BLaER1 (cell line): ENCODE data around the gene C19orf73.

Experiments used
- H3K27ac ChIP-seq: shearing (Covaris generic); formaldehyde crosslinking; 2 replicates; pipeline ENCODE4 v1.8.1; 2022
- H3K27me3 ChIP-seq: shearing (Covaris generic); formaldehyde crosslinking; 2 replicates; pipeline ENCODE4 v1.8.1; 2022
- H3K36me3 ChIP-seq: shearing (Covaris generic); formaldehyde crosslinking; 2 replicates; pipeline ENCODE4 v1.8.1; 2022
- H3K4me1 ChIP-seq: shearing (Covaris generic); formaldehyde crosslinking; 2 replicates; pipeline ENCODE4 v1.8.1; 2022
- H3K4me2 ChIP-seq: shearing (Covaris generic); formaldehyde crosslinking; 2 replicates; pipeline ENCODE4 v1.8.1; 2022
- H3K4me3 ChIP-seq: shearing (Covaris generic); formaldehyde crosslinking; 2 replicates; pipeline ENCODE4 v1.8.1; 2022
- H3K9ac ChIP-seq: shearing (Covaris generic); formaldehyde crosslinking; 2 replicates; pipeline ENCODE4 v1.8.1; 2022
- H3K9me3 ChIP-seq: shearing (Covaris generic); formaldehyde crosslinking; 2 replicates; pipeline ENCODE4 v1.8.1; 2022
- H4K20me1 ChIP-seq: shearing (Covaris generic); formaldehyde crosslinking; 2 replicates; pipeline ENCODE4 v1.8.1; 2022
- Cebpa-rat ChIP-seq: shearing (Covaris generic); IDR thresholded peaks from 2 replicates; pipeline ENCODE4 v1.8.1; 2022

Gene C19orf73

GRCh38 chr19:49073514-49074378 is 45.2 kb downstream of the C19orf73 start:
- peaks cover 9% of the 10 kb centered on the region; the same call in 1 of the 2 replicates for H3K27me3 ChIP-seq
- no peak overlapping the region for H3K9ac ChIP-seq
- peaks cover 6% of the 10 kb centered on the region; the same call in 1 of the 2 replicates for H3K4me1 ChIP-seq
- no peak overlapping the region for H3K27ac ChIP-seq
- peak overlapping the region; percentile 17; the same call in 1 of the 2 replicates for H3K4me2 ChIP-seq
- no peaks in the 10 kb centered on the region for H4K20me1 ChIP-seq
- H3K4me3 ChIP-seq = no peak overlapping the region
- TF ChIP-seq Cebpa-rat = no peak
- no peaks in the 10 kb centered on the region for H3K36me3 ChIP-seq
- no peaks in the 10 kb centered on the region; the same call in 1 of the 2 replicates for H3K9me3 ChIP-seq

GRCh38 chr19:49071860-49072547 is 46.9 kb downstream of the C19orf73 start:
- Histone ChIP-seq H3K4me3 (no peak overlapping the region), H3K4me2 (no peak overlapping the region), H3K9me3 (no peaks in the 10 kb centered on the region; the same call in 1 of the 2 replicates), H4K20me1 (no peaks in the 10 kb centered on the region), H3K27me3 (peaks cover 24% of the 10 kb centered on the region), H3K36me3 (no peaks in the 10 kb centered on the region), H3K4me1 (peaks cover 10% of the 10 kb centered on the region; the same call in 1 of the 2 replicates), H3K9ac (no peak overlapping the region), H3K27ac (no peak overlapping the region)
- TF ChIP-seq Cebpa-rat = no peak

DNA sequence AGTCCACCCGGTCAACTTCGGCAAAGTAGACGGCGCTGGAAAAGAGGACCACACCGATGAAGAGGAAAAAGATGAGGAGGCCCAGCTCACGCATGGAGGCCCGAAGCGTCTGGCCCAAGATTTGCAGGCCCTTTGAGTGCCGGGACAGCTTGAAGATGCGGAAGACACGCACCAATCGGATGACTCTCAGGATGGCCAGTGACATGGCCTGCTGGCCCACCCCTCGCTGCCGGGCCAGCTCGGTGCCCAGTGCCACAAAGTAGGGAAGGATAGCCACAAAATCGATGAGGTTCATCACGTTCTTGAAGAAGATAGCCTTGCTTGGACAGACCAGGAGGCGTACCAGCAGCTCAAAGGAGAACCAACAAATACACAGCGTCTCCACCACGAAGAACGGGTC is 48.5 kb downstream of the C19orf73 start:
- Histone ChIP-seq H3K9ac (no peak overlapping the region), H3K4me1 (peaks cover 10% of the 10 kb centered on the region; the same call in 1 of the 2 replicates), H3K4me3 (no peak overlapping the region), H3K9me3 (no peaks in the 10 kb centered on the region; the same call in 1 of the 2 replicates), H4K20me1 (no peaks in the 10 kb centered on the region), H3K36me3 (no peaks in the 10 kb centered on the region), H3K27ac (no peak overlapping the region), H3K27me3 (peaks cover 40% of the 10 kb centered on the region), H3K4me2 (no peak overlapping the region)
- no peak for TF ChIP-seq Cebpa-rat

- Histone ChIP-seq H3K9ac (no peak overlapping the region), H3K36me3 (no peaks in the 10 kb centered on the region), H3K9me3 (no peaks in the 10 kb centered on the region; the same call in 1 of the 2 replicates), H4K20me1 (no peaks in the 10 kb centered on the region), H3K27me3 (peaks cover 54% of the 10 kb centered on the region), H3K4me3 (no peak overlapping the region), H3K27ac (no peak overlapping the region), H3K4me1 (peaks cover 6% of the 10 kb centered on the region; the same call in 1 of the 2 replicates), H3K4me2 (no peak overlapping the region)
- TF ChIP-seq Cebpa-rat = no peak
Measured at GRCh38 chr19:49069026-49069425, 49.9 kb downstream of the C19orf73 start.
